Measurements from ENCODE around the gene TPI1. TPM values are rescaled to one million over a fixed set of nuclear protein-coding genes. Genes with fewer than 3 reads are reported as not detected.

The TPI1 gene
- total and polyA plus RNA-seq, 4 donors = 190 to 547 (median 396) TPM

- no peak overlapping the region for H3K9ac ChIP-seq (ENCODE audit: low read depth in 1 of 2, low read length in 2 of 2)
Measured at GRCh38 chr12:6850796-6851152, 16.6 kb upstream of the TPI1 start.

GRCh38 chr12:6851153-6851920 lies 16.0 kb upstream of the TPI1 start, which contains the start of gene CDCA3:
TSS of gene CDCA3 (minus strand) at chr12:6851286. CDS start at chr12:6850952, 334 bp downstream.
- TF ChIP-seq EGR1 (IDR thresholded peaks at IDR 0.05; ENCODE audit: low read depth in 2 of 2) (no peak), SP1 (IDR thresholded peaks at IDR 0.05) (peak; percentile 99), MAX (IDR thresholded peaks at IDR 0.05) (no peak), HNF4A (conservative IDR thresholded peaks at IDR 0.05) (no peak), GABPA (IDR thresholded peaks at IDR 0.05 in 1 of 2, conservative IDR thresholded peaks at IDR 0.05 in 1 of 2) (peak in 1 of 2 donors; percentile 12), FOXA2 (IDR thresholded peaks at IDR 0.05) (no peak), FOXA1 (IDR thresholded peaks at IDR 0.05) (no peak), HNF4G (IDR thresholded peaks at IDR 0.05) (no peak), ATF3 (IDR thresholded peaks at IDR 0.05) (peak; percentile 9), TAF1 (conservative IDR thresholded peaks at IDR 0.05) (peak; percentile 88), RAD21 (IDR thresholded peaks at IDR 0.05) (no peak), NR2F2 (IDR thresholded peaks at IDR 0.05) (peak; percentile 47), YY1 (IDR thresholded peaks at IDR 0.05) (no peak), RXRA (IDR thresholded peaks at IDR 0.05) (peak; percentile 63 to 73), JUND (IDR thresholded peaks at IDR 0.05) (peak in 1 of 2 donors; percentile 52), CTCF (IDR thresholded peaks at IDR 0.05; ENCODE audit: low read depth, low read length, missing input control) (peak; percentile 3), ZBTB33 (IDR thresholded peaks at IDR 0.05) (no peak), REST (IDR thresholded peaks at IDR 0.05) (no peak)

More at GRCh38 chr12:6850796-6851152, 16.6 kb upstream of the TPI1 start:
- no peak overlapping the region for H3K27ac ChIP-seq (ENCODE audit: low read depth in 1 of 2, low read length in 2 of 2)
- H3K4me3 ChIP-seq (ENCODE audit: low read depth in 1 of 3, low read length in 3 of 3) = peak overlapping the region in 1 of 3 donors; percentile 79
- no peaks in the 10 kb centered on the region for H3K9me3 ChIP-seq (ENCODE audit: control insufficient read depth in 4 of 4, low read length in 3 of 4)
- no peak for DNase-seq (ENCODE audit: low spot score)
- H3K4me1 ChIP-seq (ENCODE audit: control insufficient read depth in 4 of 4, insufficient read depth in 4 of 4, low read length in 3 of 4) = peaks cover 7 to 23% (median 13%) of the 10 kb centered on the region in 4 donors
- TF ChIP-seq ZBTB33 (IDR thresholded peaks at IDR 0.05) = no peak
- H3K27me3 ChIP-seq (ENCODE audit: control insufficient read depth in 4 of 4, insufficient read depth in 4 of 4, low read length in 3 of 4) = no peaks in the 10 kb centered on the region
- peaks cover 0 to 3% (median 3%) of the 10 kb centered on the region in 4 donors for H3K36me3 ChIP-seq (ENCODE audit: control insufficient read depth in 4 of 4, insufficient read depth in 3 of 4, low read depth in 1 of 4, low read length in 3 of 4)
- WGBS = 38% methylated on average over 16 of the region's 16 CpGs

More at GRCh38 chr12:6851153-6851920, 16.0 kb upstream of the TPI1 start, which contains the start of gene CDCA3:
- Histone ChIP-seq H3K4me3 (ENCODE audit: low read depth in 1 of 3, low read length in 3 of 3) (peak within 1 kb of the TSS; percentile 79 to 99 (median 79)), H3K4me1 (ENCODE audit: control insufficient read depth in 4 of 4, insufficient read depth in 4 of 4, low read length in 3 of 4) (peaks cover 7 to 23% (median 13%) of the 10 kb centered on the region in 4 donors), H3K36me3 (ENCODE audit: control insufficient read depth in 4 of 4, insufficient read depth in 3 of 4, low read depth in 1 of 4, low read length in 3 of 4) (peaks cover 0 to 9% (median 7%) of the 10 kb centered on the region in 4 donors), H3K27me3 (ENCODE audit: control insufficient read depth in 4 of 4, insufficient read depth in 4 of 4, low read length in 3 of 4) (no peaks in the 10 kb centered on the region), H3K9me3 (ENCODE audit: control insufficient read depth in 4 of 4, low read length in 3 of 4) (no peaks in the 10 kb centered on the region), H3K9ac (ENCODE audit: low read depth in 1 of 2, low read length in 2 of 2) (peak within 1 kb of the TSS; percentile 77 to 87), H3K27ac (ENCODE audit: low read depth in 1 of 2, low read length in 2 of 2) (peak within 1 kb of the TSS; percentile 90 to 98)
- WGBS = under 1% methylated on average over 37 of the region's 37 CpGs
- peak; percentile 96 for DNase-seq (ENCODE audit: low spot score)

Measured in liver (tissue), 9 donors.